Activated CD8-positive, alpha-beta T cell treated with anti-CD3 and anti-CD28 coated beads for 36 hours (primary cell): ENCODE data around the gene KPRP. TPM values are rescaled to one million over a fixed set of nuclear protein-coding genes. Genes with fewer than 3 reads are reported as not detected.
A peak's percentile ranks its signal among the peaks of the same experiment; 100 is the strongest.

ENCODE experiments used
- ATAC-seq: fragments of 200-7000 bp; cut with Tn5 transposase; one replicate; pipeline ENCODE4 v1.10.0; 2021; ENCODE audit warnings: mild to moderate bottlenecking, moderate library complexity
- CTCF ChIA-PET: fragments of 350-600 bp; sonication (Branson Sonifier 250); formaldehyde crosslinking; loops from one replicate; lab custom pipeline; 2021; ENCODE audit warnings: antibody characterized with exemption; lab: Charles Lee
- POLR2A ChIA-PET: fragments of 350-600 bp; sonication (Branson Sonifier 250); formaldehyde crosslinking; loops from one replicate; lab custom pipeline; 2021; ENCODE audit warnings: antibody characterized with exemption; lab: Charles Lee
- DNase-seq: peaks from one replicate; pipeline ENCODE4 v3.0.0-alpha.2; 2020
- H3K27ac Mint-ChIP-seq: one replicate; pipeline ENCODE4 v1.8.0; 2021; ENCODE audit warnings: mild to moderate bottlenecking, mixed read lengths
- H3K27me3 Mint-ChIP-seq: one replicate; pipeline ENCODE4 v1.8.0; 2021; ENCODE audit warnings: mixed read lengths
- H3K36me3 Mint-ChIP-seq: one replicate; pipeline ENCODE4 v1.8.0; 2021; ENCODE audit warnings: low read depth, mixed read lengths
- H3K4me1 Mint-ChIP-seq: one replicate; pipeline ENCODE4 v1.8.0; 2021; ENCODE audit warnings: low read depth, mixed read lengths
- H3K4me3 Mint-ChIP-seq: one replicate; pipeline ENCODE4 v1.8.0; 2021; ENCODE audit warnings: mild to moderate bottlenecking, moderate library complexity, mixed read lengths
- H3K9me3 Mint-ChIP-seq: one replicate; pipeline ENCODE4 v1.8.0; 2021; ENCODE audit warnings: mixed read lengths
- intact Hi-C: fragments of 100-400 bp; cut with micrococcal nuclease; formaldehyde crosslinking; loops from one replicate; pipeline ENCODE4 v1.10.0; 2022
- total RNA-seq, 2 experiments: library from RNA; stranded (reverse); gene quantifications; one replicate each; pipeline ENCODE4 v1.2.3, GENCODE V29; 2021
- TF ChIP-seq, protein P1 (sequence below): fragments of 200-600 bp; IDR thresholded peaks from one replicate; pipeline ENCODE4 v1.8.0; 2022; ENCODE audit warnings: antibody characterized with exemption, mild to moderate bottlenecking

KPRP gene
- total RNA-seq, 2 experiments from 2014 or later: not detected

DNA sequence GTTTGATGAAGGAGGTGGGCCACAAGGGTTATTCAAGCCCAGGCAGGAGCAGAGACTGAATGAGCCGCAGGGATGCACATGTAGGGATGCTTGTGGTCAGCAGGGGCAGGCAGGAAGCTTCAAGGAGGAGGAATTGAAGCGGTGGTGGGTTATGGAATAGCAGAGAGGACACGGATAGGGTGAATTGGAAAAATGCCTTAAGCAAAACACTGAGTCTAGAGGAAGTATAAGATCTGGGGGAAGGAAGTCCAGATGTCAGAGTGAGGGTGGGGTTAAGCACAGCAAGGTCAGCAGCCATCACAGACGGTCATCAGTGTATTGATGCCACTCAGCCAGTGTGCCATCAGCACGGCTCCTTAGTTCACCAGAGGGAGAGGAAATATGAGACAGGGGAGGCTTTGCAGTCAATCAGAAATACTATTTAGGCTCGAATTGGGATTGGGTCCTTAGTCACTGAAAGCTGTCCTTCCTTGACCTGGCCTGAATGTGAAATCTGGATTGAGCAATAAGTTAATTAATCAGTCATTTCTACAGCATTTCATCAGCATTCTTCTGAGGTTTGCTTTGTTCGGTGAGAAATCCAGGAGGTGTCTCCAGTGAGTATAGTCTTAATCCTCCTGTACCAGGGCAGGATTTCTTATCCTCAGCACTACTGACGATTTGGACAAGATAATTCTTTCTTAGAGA lies 11.2 kb downstream of the KPRP start:
- TF ChIP-seq, protein P1, sequence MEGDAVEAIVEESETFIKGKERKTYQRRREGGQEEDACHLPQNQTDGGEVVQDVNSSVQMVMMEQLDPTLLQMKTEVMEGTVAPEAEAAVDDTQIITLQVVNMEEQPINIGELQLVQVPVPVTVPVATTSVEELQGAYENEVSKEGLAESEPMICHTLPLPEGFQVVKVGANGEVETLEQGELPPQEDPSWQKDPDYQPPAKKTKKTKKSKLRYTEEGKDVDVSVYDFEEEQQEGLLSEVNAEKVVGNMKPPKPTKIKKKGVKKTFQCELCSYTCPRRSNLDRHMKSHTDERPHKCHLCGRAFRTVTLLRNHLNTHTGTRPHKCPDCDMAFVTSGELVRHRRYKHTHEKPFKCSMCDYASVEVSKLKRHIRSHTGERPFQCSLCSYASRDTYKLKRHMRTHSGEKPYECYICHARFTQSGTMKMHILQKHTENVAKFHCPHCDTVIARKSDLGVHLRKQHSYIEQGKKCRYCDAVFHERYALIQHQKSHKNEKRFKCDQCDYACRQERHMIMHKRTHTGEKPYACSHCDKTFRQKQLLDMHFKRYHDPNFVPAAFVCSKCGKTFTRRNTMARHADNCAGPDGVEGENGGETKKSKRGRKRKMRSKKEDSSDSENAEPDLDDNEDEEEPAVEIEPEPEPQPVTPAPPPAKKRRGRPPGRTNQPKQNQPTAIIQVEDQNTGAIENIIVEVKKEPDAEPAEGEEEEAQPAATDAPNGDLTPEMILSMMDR: no peak
- POLR2A ChIA-PET: no interaction called here
- no peaks in the 10 kb centered on the region for H3K9me3 Mint-ChIP-seq
- H3K27me3 Mint-ChIP-seq: peaks cover 2% of the 10 kb centered on the region
- DNase-seq (no peak), ATAC-seq (no peak)
- CTCF ChIA-PET: no interaction called here
- H3K4me3 Mint-ChIP-seq: no peak overlapping the region
- intact Hi-C loops: no loop called here
- no peak overlapping the region for H3K27ac Mint-ChIP-seq
- no peaks in the 10 kb centered on the region for H3K36me3 Mint-ChIP-seq
- H3K4me1 Mint-ChIP-seq: no peaks in the 10 kb centered on the region

DNA sequence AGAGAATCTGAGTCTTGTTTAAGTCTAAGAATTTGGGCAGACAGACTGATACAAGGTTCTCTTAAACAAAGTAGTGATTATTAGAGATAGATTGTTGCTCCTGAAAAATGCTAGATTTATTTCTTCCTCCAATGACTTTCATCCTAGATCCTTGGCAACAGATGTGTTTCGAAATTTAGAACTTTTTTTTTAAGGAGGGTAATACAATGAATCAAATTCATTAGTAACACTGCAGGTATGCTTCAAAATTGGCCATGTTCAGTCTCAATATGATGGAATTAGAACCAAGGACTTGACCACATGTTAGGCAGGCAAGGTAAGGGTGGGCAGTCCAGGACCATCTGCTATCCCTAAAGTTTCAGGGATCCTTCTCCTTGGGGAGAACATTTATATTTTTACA lies 12.6 kb downstream of the KPRP start:
- Mint-ChIP-seq H3K9me3 (no peaks in the 10 kb centered on the region), H3K27me3 (peaks cover 2% of the 10 kb centered on the region)
- CTCF ChIA-PET: no interaction called here

DNA sequence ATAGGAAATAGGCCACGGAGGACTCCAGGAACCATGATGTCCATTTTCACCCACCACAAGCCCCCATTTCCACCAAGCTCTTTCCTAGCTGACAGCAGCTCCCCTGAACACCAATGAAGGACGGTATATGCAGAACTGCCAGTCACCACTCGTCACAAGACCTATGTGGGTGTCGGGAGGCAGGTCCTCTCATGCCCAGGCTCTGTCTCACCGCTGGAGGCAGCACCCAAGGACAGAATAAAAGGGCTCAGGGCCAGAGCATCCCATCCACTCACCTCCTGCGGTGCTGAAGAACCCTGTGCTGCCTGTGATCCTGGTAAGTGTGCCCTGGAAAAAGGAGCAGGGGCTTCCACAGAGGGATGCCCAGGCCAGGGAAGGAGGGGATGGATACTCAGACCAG lies 17.1 kb downstream of the KPRP start, which contains the start of gene LCE1F:
Gene LCE1F (plus strand): TSS at position 266 of the 400 bp plus-strand sequence. CDS start 1,232 bp downstream, outside the sequence.
- Mint-ChIP-seq H3K36me3 (no peaks in the 10 kb centered on the region), H3K4me1 (no peaks in the 10 kb centered on the region), H3K4me3 (no peak within 1 kb of the TSS), H3K27ac (no peak within 1 kb of the TSS), H3K27me3 (peaks cover 5% of the 10 kb centered on the region), H3K9me3 (no peaks in the 10 kb centered on the region)
- intact Hi-C loops: no loop called here
- TF ChIP-seq, protein P1: no peak
- POLR2A ChIA-PET: no interaction called here
- CTCF ChIA-PET: no interaction called here
- ATAC-seq: no peak
- no peak for DNase-seq

More for the DNA sequence above, 12.6 kb downstream of the KPRP start:
- no peak for DNase-seq
- Mint-ChIP-seq H3K4me1 (no peaks in the 10 kb centered on the region), H3K36me3 (no peaks in the 10 kb centered on the region), H3K4me3 (no peak overlapping the region), H3K27ac (no peak overlapping the region)
- no peak for ATAC-seq
- intact Hi-C loops: no loop called here
- TF ChIP-seq, protein P1: no peak
- POLR2A ChIA-PET: no interaction called here

DNA sequence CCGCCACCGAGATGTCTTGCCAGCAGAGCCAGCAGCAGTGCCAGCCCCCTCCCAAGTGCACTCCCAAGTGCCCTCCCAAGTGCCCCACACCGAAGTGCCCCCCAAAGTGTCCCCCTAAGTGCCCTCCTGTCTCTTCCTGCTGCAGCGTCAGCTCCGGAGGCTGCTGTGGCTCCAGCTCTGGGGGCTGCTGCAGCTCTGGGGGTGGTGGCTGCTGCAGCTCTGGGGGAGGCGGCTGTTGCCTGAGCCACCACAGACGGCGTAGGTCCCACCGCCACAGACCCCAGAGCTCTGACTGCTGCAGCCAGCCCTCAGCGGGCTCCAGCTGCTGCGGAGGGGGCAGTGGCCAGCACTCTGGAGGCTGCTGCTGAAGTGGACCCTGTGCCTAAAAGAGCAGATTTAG lies 18.5 kb downstream of the KPRP start:
- Mint-ChIP-seq H3K9me3 (no peaks in the 10 kb centered on the region), H3K27me3 (peaks cover 5% of the 10 kb centered on the region), H3K27ac (no peak overlapping the region), H3K36me3 (no peaks in the 10 kb centered on the region), H3K4me1 (no peaks in the 10 kb centered on the region), H3K4me3 (no peak overlapping the region)
- intact Hi-C loops: no loop called here
- ATAC-seq (no peak), DNase-seq (no peak)
- TF ChIP-seq, protein P1: no peak
- POLR2A ChIA-PET: no interaction called here
- CTCF ChIA-PET: no interaction called here

DNA sequence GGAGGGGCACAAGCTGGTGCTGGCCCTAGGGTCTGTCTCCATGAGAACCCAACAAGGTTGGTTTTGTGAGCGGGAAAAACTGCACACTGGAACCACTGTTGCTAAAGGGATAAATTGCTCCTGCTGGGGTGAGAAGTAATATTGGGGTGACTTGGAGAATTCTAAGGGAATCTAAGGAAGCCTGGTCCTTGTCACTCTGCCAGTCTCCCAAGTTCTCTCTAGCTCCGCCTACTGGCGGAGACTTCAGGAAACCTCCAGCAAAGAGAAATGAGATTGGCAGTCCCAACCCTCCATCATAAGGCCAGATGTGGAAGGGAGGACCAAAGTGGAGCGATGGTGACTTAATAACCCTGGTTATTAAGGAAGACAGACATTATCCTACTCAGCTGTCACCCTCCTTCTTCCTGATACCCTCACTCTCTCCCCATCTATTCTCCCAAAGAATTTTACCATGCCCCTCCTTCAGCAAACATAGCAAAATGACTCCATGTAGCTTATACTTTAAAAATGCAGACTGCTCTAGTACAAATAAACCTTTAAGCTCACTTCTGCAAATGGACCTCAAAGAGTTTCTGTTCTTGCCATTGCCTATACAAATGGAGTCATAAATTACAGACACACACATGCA lies 19.8 kb downstream of the KPRP start:
- Mint-ChIP-seq H3K27me3 (peaks cover 5% of the 10 kb centered on the region), H3K4me3 (no peak overlapping the region), H3K36me3 (no peaks in the 10 kb centered on the region), H3K27ac (no peak overlapping the region), H3K4me1 (no peaks in the 10 kb centered on the region), H3K9me3 (no peaks in the 10 kb centered on the region)
- CTCF ChIA-PET: no interaction called here
- ATAC-seq: no peak
- TF ChIP-seq, protein P1: no peak
- intact Hi-C loops: no loop called here
- DNase-seq: peak; percentile 3
- POLR2A ChIA-PET: no interaction called here
